NCI-H2196 treated with DMSO at 0.1 percent for 48 hours (cell line): ENCODE data around the gene ADGRF3.
"Not testable (repeated sequence)": the region's sequence is repeated elsewhere in the genome, so short reads cannot be mapped to it uniquely, and the experiment has no call there.

Experiments
- DNase-seq: peaks from one replicate; lab custom pipeline; 2025; ENCODE audit not compliant: unreplicated experiment; lab: John Stamatoyannopoulos, UW

ADGRF3 gene

DNA sequence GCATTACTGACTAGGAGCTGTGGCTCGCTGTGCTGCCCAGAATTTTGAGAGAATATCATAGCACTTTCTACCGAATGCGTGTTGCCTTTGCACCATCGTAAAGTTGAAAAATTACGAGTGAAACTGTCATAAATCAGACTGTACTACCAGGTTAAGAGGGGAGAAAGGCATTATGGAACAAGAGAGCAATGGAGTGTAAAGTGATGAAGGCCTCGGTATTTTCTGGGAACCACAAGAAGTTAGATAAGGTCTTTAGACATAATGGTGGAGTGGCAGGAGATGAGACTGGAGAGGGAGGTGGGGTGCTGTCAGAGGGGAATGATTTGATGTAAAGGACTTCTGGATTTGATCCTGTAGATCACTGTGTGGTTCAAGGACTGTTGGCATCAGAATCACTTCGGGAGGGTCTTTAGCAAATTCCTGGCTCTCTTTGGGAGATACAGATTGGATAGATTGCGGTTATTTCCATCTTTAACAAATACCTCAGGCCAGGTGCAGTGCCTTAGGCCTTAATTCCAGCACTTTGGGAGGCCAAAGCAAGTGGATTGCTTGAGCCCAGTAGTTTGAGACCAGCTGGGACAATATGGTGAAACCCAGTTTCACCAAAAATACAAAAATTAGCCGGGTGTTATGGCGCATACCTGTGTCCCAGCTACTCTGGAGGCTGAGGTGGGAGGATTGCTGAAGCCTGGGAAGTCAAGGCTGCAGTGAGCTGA, 4.9 kb upstream of the ADGRF3 start:
- DNase-seq = no peak

DNA sequence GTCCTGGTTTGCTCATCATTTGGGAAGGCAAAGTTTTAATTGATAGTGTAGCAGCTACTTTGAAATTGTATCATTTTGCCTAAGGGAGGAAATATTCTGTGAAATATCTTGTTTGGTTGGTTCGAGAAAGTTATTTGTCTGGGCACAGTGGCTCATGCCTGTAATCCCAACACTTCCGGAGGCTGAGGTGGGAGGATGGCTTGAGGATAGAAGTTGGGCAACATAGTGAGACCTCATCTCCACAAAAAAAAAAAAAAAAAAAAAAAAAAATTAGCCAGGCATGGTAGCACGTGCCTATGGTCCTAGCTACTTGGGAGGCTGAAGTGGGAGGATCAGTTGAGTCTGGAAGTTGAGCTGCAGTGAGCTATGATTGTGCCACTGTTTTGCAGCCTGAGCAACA, 3.1 kb upstream of the ADGRF3 start:
- DNase-seq = no peak

DNA sequence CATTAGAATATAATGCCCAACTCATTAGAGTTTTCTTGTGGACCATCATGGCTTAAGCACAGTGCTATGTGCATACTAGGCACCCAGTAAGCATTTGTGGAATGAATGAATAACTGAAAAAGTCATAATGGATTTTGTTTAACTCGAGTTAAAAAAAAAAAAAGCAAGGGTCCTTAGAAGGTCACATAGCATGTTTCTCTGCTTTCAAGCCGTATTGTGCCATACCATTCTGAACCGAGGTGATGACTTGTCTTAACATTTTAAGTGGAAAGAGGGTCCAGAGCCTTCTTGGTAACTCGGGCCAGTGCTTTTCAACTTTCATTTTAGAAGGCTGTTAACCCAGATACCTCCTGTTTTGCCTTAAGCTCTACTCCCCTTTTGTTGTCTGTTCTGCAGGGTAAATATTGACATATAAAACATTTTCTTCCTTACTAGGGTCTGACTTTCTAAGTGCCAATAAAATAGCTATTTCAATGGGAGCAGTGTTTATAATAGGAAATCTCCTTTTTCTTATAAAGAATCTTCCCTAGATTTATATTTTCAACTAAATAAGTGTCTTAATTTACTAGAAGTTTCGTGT, 787 bp upstream of the ADGRF3 start:
- DNase-seq = no peak

DNA sequence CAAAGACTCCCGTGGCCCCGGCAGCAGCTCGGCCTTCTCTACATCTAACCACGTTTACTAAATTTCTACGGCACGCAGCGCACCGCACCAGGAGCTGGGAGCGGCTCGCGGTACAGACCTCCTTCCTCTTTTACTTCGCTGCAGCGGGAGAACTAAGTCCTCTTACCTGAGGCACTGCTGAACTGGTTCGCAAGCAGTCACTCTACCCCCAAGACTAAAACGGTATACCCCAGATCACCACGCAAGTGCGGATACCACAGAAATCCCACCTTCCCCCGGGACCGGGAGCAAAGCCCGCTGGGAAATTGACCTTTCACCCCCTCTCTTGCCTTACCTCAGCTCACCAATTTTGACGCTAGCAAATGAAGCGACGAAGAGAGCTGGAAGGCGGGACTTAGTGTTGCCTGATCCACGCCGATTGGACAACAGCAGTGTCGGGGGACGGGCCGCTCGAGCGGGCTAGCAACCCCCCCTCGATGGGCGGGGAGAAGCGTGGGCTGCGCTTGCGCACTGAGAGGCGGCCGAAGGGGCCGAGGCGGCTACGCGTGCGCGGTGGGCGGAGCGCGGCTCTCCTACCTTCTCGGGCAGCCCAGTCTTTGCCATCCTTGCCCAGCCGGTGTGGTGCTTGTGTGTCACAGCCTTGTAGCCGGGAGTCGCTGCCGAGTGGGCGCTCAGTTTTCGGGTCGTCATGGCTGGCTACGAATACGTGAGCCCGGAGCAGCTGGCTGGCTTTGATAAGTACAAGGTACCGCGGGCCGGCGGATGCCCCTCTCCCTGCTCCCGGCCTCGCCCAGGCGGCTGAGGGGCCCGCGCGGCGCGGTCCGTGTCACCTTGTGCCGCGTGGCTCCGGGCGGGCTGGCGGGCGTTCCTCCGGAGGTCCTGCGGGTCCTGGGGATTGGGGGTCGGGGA, 790 bp downstream of the ADGRF3 start, which contains the start of gene SELENOI:
TSS of gene SELENOI (plus strand) at position 599 of the 909 bp plus-strand sequence. CDS start at position 689, 90 bp downstream.
- DNase-seq = peak; percentile 99

DNA sequence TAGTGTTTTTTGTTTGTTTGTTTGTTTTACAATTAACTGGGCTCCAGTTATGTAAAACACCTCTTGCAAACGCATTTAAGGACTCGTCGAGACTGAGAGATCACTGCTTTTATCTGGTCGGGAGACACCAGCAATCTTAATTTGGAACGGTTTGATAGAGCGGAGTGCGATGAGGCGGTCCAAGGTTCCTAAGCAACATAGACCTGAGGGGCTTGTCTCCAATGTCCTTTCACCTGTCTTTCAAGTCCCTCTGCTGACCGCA, 1.4 kb downstream of the ADGRF3 start:
- DNase-seq = no peak

DNA sequence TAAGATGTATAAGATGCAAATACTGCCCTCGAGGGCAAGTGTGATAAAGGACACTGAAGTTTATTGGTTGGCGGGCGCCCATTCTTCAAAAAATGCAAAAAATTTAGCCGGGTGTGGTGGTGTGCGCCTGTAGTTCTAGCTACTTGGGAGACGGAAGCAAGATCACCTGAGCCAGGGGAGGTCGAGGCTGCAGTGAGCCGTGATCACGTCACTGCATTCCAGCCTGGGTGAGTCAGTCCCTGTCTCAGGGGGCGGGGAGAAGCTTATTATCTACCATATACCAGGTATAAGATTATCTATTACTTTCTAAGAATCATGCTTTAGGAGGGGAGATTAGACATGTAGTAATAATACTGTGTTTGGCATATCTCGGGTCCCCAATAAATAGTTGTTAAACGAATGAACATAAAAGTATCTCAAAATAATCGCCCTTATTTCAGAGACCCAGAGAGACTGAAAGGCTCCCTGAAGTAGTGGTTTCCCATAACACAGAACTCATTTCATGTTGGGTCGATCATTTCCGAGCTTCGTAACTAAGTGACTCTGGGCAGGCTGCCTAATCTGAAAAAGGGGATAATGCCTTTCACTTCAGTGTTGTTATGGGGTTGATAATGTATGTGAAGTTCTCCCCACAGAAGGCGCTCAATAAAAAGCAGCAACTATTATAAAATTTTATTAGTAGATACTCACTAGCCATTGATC, 1.9 kb downstream of the ADGRF3 start:
- no peak for DNase-seq

DNA sequence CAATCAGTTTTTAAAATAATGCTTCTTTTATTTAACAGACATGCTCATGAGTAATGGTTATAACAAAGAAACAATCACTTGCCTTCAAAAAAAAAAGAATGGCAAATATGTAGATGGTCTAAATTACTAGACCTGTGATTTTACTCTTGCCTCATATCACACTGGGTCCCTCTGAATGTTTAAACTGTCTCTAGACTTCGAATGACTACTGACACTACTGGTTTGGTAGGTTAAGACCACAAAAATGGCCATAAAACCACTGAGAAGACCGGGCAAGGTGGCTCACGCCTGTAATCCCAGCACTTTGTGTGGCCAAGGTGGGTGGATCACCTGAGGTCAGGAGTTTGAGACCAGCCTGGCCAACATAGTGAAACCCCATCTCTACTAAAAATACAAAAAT, 5.8 kb downstream of the ADGRF3 start:
- DNase-seq = no peak

DNA sequence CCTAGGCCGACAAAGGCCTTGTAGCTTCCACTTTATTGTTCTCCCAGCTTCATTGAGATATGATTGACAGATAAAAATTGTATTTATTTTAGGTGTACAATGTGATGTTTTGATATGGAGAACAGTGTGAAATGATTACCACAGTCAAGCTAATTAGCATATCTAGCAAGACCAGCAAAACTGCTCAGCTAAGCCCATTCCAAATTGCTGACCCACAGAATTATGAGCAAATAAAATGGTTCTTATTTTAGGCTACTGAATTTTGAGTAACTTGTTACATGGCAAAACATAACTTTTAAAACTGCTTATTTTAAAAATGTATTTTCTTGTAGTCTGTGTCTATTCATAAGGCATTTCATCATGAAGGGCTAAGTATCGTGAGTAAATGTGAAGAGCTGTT, 9.3 kb downstream of the ADGRF3 start:
- no peak for DNase-seq

DNA sequence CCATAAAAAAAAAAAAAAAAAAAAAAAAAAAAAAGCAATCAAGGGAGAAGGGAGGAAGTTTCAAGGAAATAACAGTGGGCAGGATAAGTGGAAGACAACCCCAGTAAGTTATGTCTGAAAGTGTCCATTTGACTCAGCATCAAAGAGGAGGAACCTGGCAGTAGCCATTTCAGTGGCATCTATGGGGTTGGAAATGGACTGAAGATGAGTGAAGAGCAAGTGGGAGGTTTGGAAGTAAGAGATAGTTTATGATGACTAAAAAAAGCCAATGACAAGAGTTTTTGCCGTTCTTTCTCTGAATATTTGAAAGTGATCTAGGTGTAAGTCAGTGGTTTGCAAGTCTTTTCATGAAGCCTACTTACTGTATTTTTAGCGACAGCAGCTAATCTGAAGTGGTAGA, 9.9 kb downstream of the ADGRF3 start:
- no peak for DNase-seq

DNA sequence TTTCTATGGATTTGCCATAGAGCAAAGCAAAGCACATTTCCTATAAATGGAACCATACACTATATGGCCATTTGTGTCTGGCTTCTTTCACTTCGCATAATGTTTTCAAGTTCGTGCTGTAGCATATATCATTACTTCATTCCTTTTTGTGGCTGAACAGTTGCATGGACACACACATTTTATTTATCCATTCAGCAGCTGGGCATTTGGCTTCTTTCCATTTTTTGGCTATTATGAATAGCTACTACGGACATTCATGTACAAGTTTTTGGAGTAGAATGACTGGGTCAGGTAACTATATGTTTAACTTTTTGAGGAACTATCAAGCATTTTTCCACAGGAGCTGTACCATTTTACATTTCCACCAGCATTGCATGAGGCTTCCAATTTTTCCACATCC, 11.4 kb downstream of the ADGRF3 start:
- DNase-seq = no peak

DNA sequence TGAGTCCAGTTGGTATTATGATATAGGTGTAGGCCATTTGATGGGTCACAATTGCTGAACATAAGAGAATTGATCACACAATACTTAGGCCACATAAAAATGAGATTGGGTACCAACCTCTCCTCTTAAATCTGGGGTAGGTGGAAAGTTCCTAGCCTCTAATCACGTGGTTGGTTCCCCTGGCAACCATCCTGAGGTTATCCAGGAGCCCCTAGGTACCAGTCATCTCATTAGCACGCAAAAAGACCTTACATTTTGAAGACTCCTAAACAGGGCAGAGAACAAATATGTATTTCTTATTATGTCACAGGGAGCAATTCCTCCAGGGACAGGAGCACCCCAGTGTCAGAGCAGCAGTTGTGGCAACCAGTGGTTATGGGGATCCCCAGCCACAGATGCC, 13.3 kb downstream of the ADGRF3 start:
- DNase-seq = no peak

DNA sequence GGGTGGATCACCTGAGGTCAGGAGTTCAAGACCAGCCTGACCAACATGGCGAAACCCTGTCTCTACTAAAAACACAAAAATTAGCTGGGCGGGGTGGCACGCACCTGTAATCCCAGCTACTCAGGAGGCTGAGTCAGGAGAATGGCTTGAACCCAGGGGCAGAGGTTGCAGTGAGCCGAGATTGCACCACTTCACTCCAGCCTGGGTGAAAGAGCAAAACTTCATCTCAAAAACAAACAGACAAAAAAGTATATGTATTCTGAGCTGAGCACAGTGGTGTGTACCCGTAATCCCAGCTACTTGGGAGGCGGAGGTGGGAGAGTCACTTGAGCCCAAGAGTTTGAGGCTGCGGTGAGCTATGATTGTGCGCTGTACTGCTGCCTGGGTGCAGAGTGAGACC, 15.3 kb downstream of the ADGRF3 start:
- not testable (repeated sequence) for DNase-seq

DNA sequence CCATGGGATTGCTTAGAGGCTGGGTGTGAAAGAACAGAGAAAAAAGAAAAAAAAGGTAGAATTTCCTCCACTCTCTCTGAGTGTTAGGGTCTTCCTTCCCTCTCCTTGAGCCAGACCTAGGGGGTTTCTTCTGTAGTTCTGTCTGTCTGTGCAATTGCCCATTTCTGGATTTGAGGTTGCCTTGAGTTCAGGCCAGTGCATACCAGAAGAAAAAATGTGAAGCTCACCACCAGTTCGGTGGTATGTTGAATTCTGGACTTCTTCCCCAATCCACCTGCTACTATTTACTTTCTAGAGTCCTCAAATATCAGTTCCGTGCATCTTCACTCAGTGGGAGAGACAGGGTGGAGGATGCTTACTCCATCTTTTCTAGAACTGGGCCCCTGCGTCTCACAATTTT, 16.0 kb downstream of the ADGRF3 start:
- DNase-seq = no peak

DNA sequence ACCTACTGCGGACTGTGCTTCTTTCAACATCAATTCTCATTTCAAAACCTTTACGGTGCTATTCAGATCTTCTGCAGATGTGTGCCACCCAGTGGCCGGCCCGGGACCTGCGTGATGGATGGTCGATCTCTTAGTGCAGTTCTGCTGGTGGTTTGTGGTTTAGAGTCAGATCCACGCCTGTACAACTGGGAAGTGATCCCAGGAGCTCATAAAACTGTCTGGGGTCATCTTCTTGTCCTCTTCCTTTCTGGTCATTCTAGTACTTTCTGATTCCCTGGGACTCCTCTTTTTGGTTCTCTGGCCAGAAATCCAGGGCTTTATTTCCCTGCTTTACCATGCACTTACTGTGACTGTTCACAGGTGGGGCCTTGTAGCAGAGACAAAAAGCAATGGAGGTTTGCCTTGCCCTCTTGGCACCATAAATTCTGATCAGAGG, 16.5 kb downstream of the ADGRF3 start:
- DNase-seq = peak; percentile 30

DNA sequence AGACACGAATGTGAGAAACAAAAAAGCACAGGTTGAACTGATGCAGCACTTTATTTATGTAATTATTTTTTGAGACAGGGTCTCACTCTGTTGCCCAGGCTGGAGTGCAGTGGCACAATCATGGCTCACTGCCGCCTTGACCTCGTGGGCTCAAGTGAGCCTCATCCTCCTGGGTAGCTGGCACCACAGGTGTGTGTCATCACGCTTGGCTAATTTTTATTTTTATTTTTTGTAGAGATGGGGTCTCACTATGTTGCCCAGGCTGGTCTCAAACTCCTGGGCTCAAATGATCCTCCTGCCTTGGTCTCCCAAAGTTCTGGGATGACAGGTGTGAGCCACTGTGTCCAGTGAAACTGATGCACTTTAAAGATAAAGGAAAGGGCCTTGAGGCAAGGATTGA, 17.5 kb downstream of the ADGRF3 start:
- not testable (repeated sequence) for DNase-seq

DNA sequence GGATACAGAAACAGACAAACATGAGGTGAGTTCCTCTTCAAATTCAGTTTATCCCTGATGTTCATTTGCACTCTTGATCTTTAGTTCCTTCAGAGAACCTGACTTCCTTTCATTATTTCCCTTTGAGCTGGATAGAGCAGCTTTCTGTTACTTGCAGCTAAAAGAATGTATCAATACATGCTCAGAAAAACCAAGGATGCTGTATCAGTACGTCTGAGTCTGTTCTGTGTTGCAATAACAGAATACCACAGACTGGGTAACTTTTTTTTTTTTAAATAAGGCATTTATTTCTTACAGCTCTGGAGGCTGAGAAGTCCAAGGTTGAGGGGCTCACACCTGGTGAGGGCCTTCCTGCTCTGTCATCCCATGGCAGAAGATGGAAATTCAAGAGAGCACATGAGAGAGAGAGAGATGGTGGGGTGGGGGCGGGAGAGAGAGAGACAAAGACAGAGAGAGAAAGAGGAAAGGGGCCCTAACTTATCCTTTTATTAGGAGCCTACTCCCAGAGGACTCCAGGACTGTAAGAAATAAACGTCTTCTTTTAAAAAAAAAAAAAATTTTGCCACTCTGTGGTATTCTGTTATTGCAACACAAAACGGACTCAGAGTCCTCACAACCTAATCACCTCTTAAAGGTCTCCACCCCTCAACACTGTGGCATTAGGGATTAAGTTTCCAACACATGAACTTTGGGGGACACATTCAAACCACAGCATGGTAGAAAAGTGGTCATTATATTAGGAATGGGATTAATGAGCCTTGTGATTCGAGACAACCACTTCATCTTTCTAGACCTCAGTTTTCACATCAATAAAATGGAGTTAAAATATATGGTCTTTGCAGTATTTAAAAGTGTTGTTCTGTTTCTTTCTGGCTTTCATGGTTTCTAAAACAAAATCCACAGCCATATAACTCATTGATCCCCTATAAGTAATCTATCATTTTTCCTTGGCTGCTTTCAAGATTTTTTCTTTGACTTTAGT, 19.0 kb downstream of the ADGRF3 start:
- DNase-seq = no peak

DNA sequence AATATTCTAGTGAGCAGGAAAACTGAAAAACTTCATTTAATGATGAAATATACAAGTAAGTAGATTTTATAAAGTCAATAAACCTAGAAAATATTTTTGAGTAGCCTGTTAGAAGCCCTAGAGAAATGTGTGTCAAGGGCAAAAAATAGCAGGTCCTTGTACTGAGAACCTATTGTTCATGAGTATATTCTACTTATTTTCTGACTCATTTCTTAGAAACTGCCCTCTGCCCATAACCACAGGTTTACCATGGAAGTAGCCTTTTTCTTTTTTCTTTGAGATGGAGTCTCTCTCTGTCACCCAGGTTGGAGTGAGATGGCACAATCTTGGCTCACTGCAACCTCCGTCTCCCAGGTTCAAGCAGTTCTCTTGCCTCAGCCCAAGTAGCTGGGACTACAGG, 20.1 kb downstream of the ADGRF3 start:
- DNase-seq = no peak

DNA sequence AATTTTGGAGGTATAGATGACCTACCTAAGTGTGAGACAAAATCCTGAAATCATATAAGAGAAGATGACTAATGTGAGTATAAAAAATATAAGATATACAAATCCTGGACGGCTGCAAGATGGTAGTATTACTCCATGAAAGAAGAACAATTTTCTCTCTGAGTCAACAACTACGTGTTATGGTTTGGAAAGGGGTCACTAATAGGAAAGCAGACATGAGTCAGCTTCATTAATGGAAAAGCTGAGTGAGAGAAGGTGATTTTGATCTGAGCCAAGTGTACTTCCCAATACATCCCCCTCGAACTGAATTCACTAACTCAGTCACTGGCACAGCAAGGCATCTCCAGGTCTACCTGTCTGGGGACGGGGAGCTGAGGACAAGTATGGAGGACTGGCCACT, 20.7 kb downstream of the ADGRF3 start:
- DNase-seq = no peak

DNA sequence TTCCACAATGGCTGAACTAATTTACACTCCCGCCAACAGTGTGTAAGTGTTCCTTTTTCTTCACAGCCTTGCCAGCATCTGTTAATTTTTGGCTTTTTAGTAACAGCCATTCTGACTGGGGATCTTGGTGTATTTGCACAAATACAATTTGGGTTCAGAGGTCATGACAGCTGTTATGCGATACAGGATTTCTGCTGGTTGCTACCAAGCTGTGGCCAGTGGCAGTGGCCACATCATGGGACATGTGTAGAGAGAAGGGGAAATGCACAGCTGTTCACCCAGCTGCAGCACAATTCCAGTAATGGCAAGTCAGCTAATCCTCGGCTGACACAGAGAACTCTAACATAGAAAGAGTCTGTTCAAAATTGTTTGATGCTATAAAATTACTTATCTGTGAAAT, 21.7 kb downstream of the ADGRF3 start:
- DNase-seq = no peak

DNA sequence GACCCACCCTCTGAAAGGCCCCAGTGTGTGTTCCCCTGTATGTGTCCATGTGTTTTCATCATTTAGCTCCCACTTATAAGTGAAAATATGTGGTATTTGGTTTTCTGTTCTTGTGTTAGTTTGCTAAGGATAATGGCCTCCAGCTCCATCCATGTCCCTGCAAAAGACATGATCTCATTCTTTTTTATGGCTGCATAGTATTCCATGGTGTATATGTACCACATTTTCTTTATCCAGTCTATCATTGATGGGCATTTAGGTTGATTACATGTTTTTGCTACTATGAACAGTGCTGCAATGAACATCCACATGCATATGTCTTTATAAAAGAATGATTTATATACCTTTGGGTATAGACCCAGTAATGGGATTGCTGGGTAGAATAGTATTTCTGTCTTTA, 22.1 kb downstream of the ADGRF3 start:
- not testable (repeated sequence) for DNase-seq
